HK-2 (cell line): Measurements from ENCODE around the gene PGRMC2.

Experiments
- DNase-seq: peaks from one replicate; pipeline ENCODE4 v3.0.0-alpha.2; 2018; ENCODE audit not compliant: unreplicated experiment

The PGRMC2 gene

GRCh38 chr4:128287141-128287870 lies at the start of gene PGRMC2:
TSS of gene PGRMC2 (minus strand) at chr4:128287813. CDS start at chr4:128287790, 23 bp downstream.
- no peak for DNase-seq

GRCh38 chr4:128335541-128335940 lies 47.9 kb upstream of the PGRMC2 start:
- DNase-seq = no peak

GRCh38 chr4:128334256-128334655 lies 46.6 kb upstream of the PGRMC2 start:
- DNase-seq = no peak

GRCh38 chr4:128333309-128334018 lies 45.9 kb upstream of the PGRMC2 start:
- no peak for DNase-seq

- no peak for DNase-seq
These were observed 44.5 kb upstream of the PGRMC2 start for GRCh38 chr4:128332081-128332480.

GRCh38 chr4:128329638-128330037 lies 42.0 kb upstream of the PGRMC2 start:
- no peak for DNase-seq

- no peak for DNase-seq
These were observed 40.5 kb upstream of the PGRMC2 start for GRCh38 chr4:128328106-128328505.

- no peak for DNase-seq
These were observed 35.8 kb upstream of the PGRMC2 start for GRCh38 chr4:128323401-128323800.

- peak; percentile 53 for DNase-seq
These were observed 35.4 kb upstream of the PGRMC2 start for GRCh38 chr4:128322986-128323385.

- no peak for DNase-seq
These were observed 34.7 kb upstream of the PGRMC2 start for GRCh38 chr4:128322311-128322710.

- no peak for DNase-seq
These were observed 33.0 kb upstream of the PGRMC2 start for GRCh38 chr4:128320656-128321055.

- no peak for DNase-seq
These were observed 28.3 kb upstream of the PGRMC2 start for GRCh38 chr4:128315756-128316520.

GRCh38 chr4:128311659-128312403 lies 24.2 kb upstream of the PGRMC2 start:
- no peak for DNase-seq

GRCh38 chr4:128310266-128310697 lies 22.7 kb upstream of the PGRMC2 start:
- DNase-seq = no peak

GRCh38 chr4:128309585-128309984 lies 22.0 kb upstream of the PGRMC2 start:
- DNase-seq = no peak

- no peak for DNase-seq
These were observed 21.4 kb upstream of the PGRMC2 start for GRCh38 chr4:128308986-128309385.

- no peak for DNase-seq
These were observed 19.5 kb upstream of the PGRMC2 start for GRCh38 chr4:128307123-128307571.

GRCh38 chr4:128305942-128306341 lies 18.3 kb upstream of the PGRMC2 start:
- DNase-seq = no peak

GRCh38 chr4:128303986-128304385 lies 16.4 kb upstream of the PGRMC2 start:
- DNase-seq = no peak

- DNase-seq = no peak
These were observed 15.8 kb upstream of the PGRMC2 start for GRCh38 chr4:128303405-128303785.

- no peak for DNase-seq
These were observed 14.4 kb upstream of the PGRMC2 start for GRCh38 chr4:128301979-128302378.

GRCh38 chr4:128299848-128300247 lies 12.2 kb upstream of the PGRMC2 start:
- no peak for DNase-seq
